ENCODE measurements around the gene FGD3.

DNA sequence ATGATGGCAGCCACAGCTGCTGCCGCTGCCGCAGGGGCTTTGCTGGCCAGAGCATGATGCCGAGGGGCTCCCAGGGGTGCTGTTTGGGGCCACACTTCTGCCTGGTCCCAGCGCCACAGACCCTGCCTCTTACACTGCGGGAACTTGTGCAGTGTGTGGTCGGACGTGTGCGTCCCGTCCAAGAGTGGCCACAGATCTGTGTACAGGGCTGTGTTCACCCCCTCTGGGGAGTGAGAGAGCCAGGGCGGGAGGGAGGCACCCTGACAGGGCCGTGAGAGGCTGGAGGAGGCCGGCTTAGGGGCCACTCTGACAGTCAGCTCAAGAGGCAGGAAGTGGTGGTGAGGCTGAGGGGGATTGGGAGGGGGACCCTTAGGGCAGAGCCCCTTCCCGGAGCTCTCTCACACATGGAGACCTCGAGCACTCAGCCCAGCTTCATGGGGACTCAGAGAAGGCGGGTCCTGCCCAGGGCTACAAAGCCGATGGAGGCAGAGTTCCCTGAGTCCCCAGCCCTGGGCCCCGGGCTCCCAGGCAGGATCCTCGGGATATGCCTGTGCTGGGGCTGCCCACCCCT, 135.6 kb downstream of the FGD3 start:
- TF ChIP-seq, protein P1, sequence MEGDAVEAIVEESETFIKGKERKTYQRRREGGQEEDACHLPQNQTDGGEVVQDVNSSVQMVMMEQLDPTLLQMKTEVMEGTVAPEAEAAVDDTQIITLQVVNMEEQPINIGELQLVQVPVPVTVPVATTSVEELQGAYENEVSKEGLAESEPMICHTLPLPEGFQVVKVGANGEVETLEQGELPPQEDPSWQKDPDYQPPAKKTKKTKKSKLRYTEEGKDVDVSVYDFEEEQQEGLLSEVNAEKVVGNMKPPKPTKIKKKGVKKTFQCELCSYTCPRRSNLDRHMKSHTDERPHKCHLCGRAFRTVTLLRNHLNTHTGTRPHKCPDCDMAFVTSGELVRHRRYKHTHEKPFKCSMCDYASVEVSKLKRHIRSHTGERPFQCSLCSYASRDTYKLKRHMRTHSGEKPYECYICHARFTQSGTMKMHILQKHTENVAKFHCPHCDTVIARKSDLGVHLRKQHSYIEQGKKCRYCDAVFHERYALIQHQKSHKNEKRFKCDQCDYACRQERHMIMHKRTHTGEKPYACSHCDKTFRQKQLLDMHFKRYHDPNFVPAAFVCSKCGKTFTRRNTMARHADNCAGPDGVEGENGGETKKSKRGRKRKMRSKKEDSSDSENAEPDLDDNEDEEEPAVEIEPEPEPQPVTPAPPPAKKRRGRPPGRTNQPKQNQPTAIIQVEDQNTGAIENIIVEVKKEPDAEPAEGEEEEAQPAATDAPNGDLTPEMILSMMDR (IDR thresholded peaks at IDR 0.05) = no peak
- no peak for TF ChIP-seq ZFX (IDR thresholded peaks at IDR 0.05; ENCODE audit: borderline replicate concordance)
